Small intestine (tissue), 7 donors: ENCODE results near the gene DCP1B. TPM values are rescaled to one million over a fixed set of nuclear protein-coding genes. Genes with fewer than 3 reads are reported as not detected.

Source experiments
- DNase-seq, 2 donors: peaks; one replicate each; pipeline versions ENCODE4 v3.0.0 to v3.0.0-alpha.2; 2013
- FAIRE-seq: peaks from 2 replicates; lab custom pipeline; 2012; peaks lifted over from hg19 to GRCh38; lab: Jason Lieb, UNC
- H3K27ac ChIP-seq, 3 donors: one replicate each; pipeline ENCODE4 v1.5.1; 2013; ENCODE audit warnings: low read length in 2 of 3, mild to moderate bottlenecking in 2 of 3, control low read depth in 1 of 3, inconsistent platforms in 1 of 3, low read depth in 1 of 3, moderate library complexity in 1 of 3
- H3K27me3 ChIP-seq, 3 donors: one replicate each; pipeline ENCODE4 v1.6.1; 2013; ENCODE audit warnings: low read length in 3 of 3, inconsistent platforms in 1 of 3; ENCODE audit not compliant: control insufficient read depth in 3 of 3, insufficient read depth in 3 of 3
- H3K36me3 ChIP-seq, 3 donors: one replicate each; pipeline ENCODE4 v1.6.1; 2013; ENCODE audit warnings: low read length in 3 of 3, inconsistent platforms in 1 of 3, low read depth in 1 of 3, mild to moderate bottlenecking in 1 of 3, moderate library complexity in 1 of 3; ENCODE audit not compliant: control insufficient read depth in 3 of 3, insufficient read depth in 2 of 3
- H3K4me1 ChIP-seq, 3 donors: one replicate each; pipeline ENCODE4 v1.6.1; 2013; ENCODE audit warnings: low read length in 2 of 3, inconsistent platforms in 1 of 3, low read depth in 1 of 3, mild to moderate bottlenecking in 1 of 3, moderate library complexity in 1 of 3; ENCODE audit not compliant: control insufficient read depth in 3 of 3, insufficient read depth in 2 of 3
- H3K4me3 ChIP-seq, 3 donors: one replicate each; pipeline ENCODE4 v1.5.1; 2013; ENCODE audit warnings: low read length in 3 of 3, control low read depth in 1 of 3, inconsistent platforms in 1 of 3, low read depth in 1 of 3, mild to moderate bottlenecking in 1 of 3, moderate library complexity in 1 of 3
- H3K9me3 ChIP-seq, 2 donors: one replicate each; pipeline ENCODE4 v1.6.1; 2013; ENCODE audit warnings: low read depth in 1 of 2, low read length in 1 of 2; ENCODE audit not compliant: control insufficient read depth in 2 of 2, insufficient read depth in 1 of 2
- WGBS, 3 donors: extraction: QIAGEN DNeasy Blood & Tissue Kit; methylation state at CpG; one replicate each; pipeline ENCODE4 v1.1.7; 2013; 5-methylcytosine and 5-hydroxymethylcytosine counted together
- polyA plus RNA-seq, 4 donors: library from polyadenylated mRNA; stranded (reverse) in 3 of 4; unstranded in 1 of 4; fragments of 200-250 nt in 3 of 4; fragments of 120-200 nt in 1 of 4; gene quantifications; one replicate each; pipeline versions ENCODE4 v1.2.1 to v1.2.3, GENCODE V29; 2013
- donor health status: healthy with polysubstance abuse.
- donor health status: control.
- donor health status: control.
- donor health status: Bipolar disorder and iron deficiency.
- donor health status: healthy.

The DCP1B gene
- polyA plus RNA-seq, 4 donors, result 4.5 to 18.2 (median 7.9) TPM

DNA sequence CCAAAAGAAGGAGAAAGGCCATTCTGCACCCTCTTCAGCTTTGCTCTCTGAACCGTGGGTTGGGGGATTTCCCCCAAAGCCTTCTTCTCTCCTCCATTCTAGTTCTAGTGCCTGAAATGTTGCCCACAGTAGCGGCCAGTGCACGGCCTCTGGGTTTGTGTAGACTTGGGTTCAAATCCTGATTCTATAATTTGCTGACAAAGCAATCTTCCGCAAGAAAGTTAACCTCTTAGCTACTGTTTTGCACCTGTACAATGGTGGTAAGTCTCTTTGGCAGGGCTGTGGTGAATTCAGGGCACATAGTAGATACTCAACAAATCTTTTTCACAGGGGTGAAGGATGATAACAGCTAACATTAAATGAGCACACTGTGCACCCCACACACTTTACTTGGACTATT, 42.7 kb upstream of the DCP1B start:
- peaks cover 2 to 13% (median 9%) of the 10 kb centered on the region in 3 donors for H3K27me3 ChIP-seq
- peaks cover 0 to 8% (median 0%) of the 10 kb centered on the region in 3 donors for H3K4me1 ChIP-seq
- DNase-seq (no peak), FAIRE-seq (no peak)
- no peak overlapping the region for H3K27ac ChIP-seq
- no peaks in the 10 kb centered on the region for H3K9me3 ChIP-seq
- 75 to 84% (median 78%) methylated on average over 4 of the region's 4 CpGs for WGBS, 3 donors
- H3K4me3 ChIP-seq, result no peak overlapping the region
- H3K36me3 ChIP-seq, result no peaks in the 10 kb centered on the region

DNA sequence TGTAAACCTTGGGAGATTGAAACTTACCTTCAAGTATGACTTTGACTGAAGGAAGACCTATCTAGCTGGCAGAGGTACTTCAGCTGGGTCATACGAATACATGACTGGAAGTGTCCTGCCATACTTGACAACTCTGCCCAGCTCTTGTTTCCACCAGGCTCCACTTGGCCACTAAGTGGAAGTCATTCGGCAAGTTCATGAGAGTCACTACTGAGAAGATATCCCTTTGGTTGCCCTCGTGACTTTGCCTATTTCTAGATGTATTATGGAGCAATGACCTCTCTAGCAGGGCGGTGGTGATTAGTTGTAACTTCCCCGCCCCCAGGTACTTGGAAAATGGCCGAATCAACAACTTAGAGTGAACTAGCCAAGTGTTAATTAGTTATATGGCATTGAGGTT, 39.9 kb upstream of the DCP1B start:
- Histone ChIP-seq H3K27me3 (peaks cover 0 to 6% (median 4%) of the 10 kb centered on the region in 3 donors), H3K36me3 (no peaks in the 10 kb centered on the region), H3K4me3 (no peak overlapping the region), H3K27ac (no peak overlapping the region), H3K4me1 (peaks cover 0 to 3% (median 0%) of the 10 kb centered on the region in 3 donors), H3K9me3 (no peaks in the 10 kb centered on the region)
- DNase-seq, result no peak
- no peak for FAIRE-seq
- WGBS, 3 donors, result 50 to 76% (median 56%) methylated on average over 6 of the region's 6 CpGs

DNA sequence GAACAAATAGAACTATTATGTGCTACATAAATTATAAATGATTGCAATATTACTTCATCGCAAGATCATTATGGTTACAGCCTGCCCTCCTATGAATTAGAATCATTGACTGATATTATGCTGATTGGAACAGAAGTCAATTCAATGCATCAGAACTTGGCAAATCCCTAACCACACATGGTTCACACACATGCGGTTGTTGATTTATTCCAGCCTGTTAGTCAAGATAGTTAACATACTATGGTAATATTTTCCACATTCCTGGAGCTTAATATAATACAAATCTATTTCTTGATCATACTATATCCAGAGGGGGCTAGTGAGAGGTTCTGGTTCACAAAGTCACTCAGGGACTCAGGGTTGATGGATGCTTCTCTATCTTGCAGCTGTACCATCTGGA, 38.8 kb upstream of the DCP1B start:
- WGBS, 3 donors, result 93 to 98% (median 96%) methylated on average over 2 of the region's 2 CpGs
- Histone ChIP-seq H3K27ac (no peak overlapping the region), H3K4me3 (no peak overlapping the region), H3K9me3 (no peaks in the 10 kb centered on the region), H3K4me1 (no peaks in the 10 kb centered on the region), H3K27me3 (peaks cover 0 to 6% (median 4%) of the 10 kb centered on the region in 3 donors), H3K36me3 (no peaks in the 10 kb centered on the region)
- FAIRE-seq (no peak), DNase-seq (no peak)

GRCh38 chr12:2039034-2039433, 34.8 kb upstream of the DCP1B start:
- peaks cover 0 to 8% (median 0%) of the 10 kb centered on the region in 3 donors for H3K4me1 ChIP-seq
- DNase-seq, result no peak
- H3K9me3 ChIP-seq, result no peaks in the 10 kb centered on the region
- no peak overlapping the region for H3K27ac ChIP-seq
- no peaks in the 10 kb centered on the region for H3K36me3 ChIP-seq
- FAIRE-seq, result no peak
- H3K27me3 ChIP-seq, result peaks cover 0 to 32% (median 4%) of the 10 kb centered on the region in 3 donors
- H3K4me3 ChIP-seq, result no peak overlapping the region

DNA sequence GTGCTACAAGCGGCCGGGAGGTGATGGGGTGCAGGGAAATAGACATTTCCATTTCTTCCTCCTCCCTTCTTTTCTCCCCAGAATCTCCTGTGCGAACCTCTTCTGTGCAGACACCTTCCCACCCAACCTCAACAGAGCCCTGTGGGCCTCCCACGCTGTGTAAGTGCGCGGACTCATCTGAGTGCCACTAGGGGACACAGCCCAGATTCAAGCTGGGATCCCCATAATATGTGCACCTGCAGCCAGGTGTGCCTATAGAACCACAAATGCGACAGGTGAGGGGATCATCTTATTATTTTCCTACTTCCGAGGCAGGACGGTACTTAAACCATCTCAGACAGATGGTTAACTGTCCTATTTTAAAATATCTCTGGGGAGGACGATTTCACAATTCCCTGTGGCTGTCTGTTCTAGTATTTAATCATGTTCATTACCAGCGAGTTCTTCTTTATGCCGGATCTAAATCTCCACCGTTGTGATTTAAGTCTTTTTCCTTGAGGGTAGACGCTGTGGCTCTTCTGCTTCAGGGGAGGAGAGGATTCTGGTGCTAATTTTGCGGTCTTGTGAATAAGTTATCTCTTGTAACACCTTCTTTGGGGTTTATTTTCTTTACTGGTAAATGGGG, 31.3 kb upstream of the DCP1B start:
- Histone ChIP-seq H3K4me1 (peaks cover 0 to 8% (median 0%) of the 10 kb centered on the region in 3 donors), H3K9me3 (no peaks in the 10 kb centered on the region), H3K36me3 (no peaks in the 10 kb centered on the region), H3K27me3 (peaks cover 0 to 45% (median 0%) of the 10 kb centered on the region in 3 donors), H3K4me3 (peak overlapping the region in 1 of 3 donors; percentile 27), H3K27ac (no peak overlapping the region)
- FAIRE-seq, result no peak
- 61 to 71% (median 68%) methylated on average over 15 of the region's 15 CpGs for WGBS, 3 donors
- DNase-seq, result no peak

- peaks cover 0 to 46% (median 0%) of the 10 kb centered on the region in 3 donors for H3K27me3 ChIP-seq
- H3K4me3 ChIP-seq, result peak overlapping the region in 2 of 3 donors; percentile 5 to 27
- WGBS, 3 donors, result 11 to 13% (median 11%) methylated on average over 42 to 47 of the region's 47 CpGs
- FAIRE-seq (no peak), DNase-seq (peak; percentile 79 to 94)
- no peaks in the 10 kb centered on the region for H3K36me3 ChIP-seq
- no peaks in the 10 kb centered on the region for H3K9me3 ChIP-seq
- no peak overlapping the region for H3K27ac ChIP-seq
- peaks cover 0 to 8% (median 0%) of the 10 kb centered on the region in 3 donors for H3K4me1 ChIP-seq
Observed at GRCh38 chr12:2034633-2035430, 30.6 kb upstream of the DCP1B start.

DNA sequence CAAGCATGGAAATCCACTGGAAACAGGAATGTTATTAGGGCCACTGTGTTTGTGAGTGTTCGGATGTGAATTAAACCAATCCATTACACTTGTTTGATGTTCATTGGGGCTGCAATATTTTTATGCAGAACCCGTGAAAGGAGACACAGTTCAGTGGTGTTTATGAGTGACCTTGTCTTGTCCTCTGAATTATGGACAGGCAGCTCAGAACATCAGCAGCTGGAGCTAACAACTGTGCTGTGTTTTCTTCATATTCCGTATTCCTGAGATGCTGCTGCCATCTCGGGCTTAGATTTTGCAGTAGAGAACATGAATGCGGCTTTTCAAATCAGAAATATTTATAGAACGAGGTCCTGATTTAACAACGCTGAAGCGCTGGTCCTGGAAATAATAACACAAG, 28.2 kb upstream of the DCP1B start:
- no peak overlapping the region for H3K27ac ChIP-seq
- H3K27me3 ChIP-seq, result peaks cover 0 to 49% (median 0%) of the 10 kb centered on the region in 3 donors
- H3K9me3 ChIP-seq, result no peaks in the 10 kb centered on the region
- DNase-seq (no peak), FAIRE-seq (no peak)
- no peak overlapping the region for H3K4me3 ChIP-seq
- peaks cover 0 to 8% (median 0%) of the 10 kb centered on the region in 3 donors for H3K4me1 ChIP-seq
- 79 to 88% (median 79%) methylated on average over 8 of the region's 8 CpGs for WGBS, 3 donors
- no peaks in the 10 kb centered on the region for H3K36me3 ChIP-seq

- H3K27me3 ChIP-seq, result peaks cover 0 to 32% (median 0%) of the 10 kb centered on the region in 3 donors
- FAIRE-seq (no peak), DNase-seq (no peak)
- peaks cover 0 to 4% (median 0%) of the 10 kb centered on the region in 3 donors for H3K4me1 ChIP-seq
- whole genome bisulfite sequencing, 3 donors, result 89 to 93% (median 91%) methylated on average over 3 of the region's 3 CpGs
- H3K36me3 ChIP-seq, result no peaks in the 10 kb centered on the region
- H3K27ac ChIP-seq, result no peak overlapping the region
- H3K4me3 ChIP-seq, result no peak overlapping the region
- H3K9me3 ChIP-seq, result no peaks in the 10 kb centered on the region
Observed at GRCh38 chr12:2029851-2030250, 25.6 kb upstream of the DCP1B start.
